HEK293 (cell line): Measurements from ENCODE around the gene ONECUT2.

Source experiments
- CTCF ChIA-PET: fragments of 350-600 bp; formaldehyde crosslinking; extraction: SDS; loops from one replicate; lab custom pipeline; 2021; ENCODE audit warnings: antibody characterized with exemption; lab: Yijun Ruan, JAX
- POLR2A ChIA-PET: fragments of 300-600 bp; formaldehyde crosslinking; extraction: SDS; loops from one replicate; lab custom pipeline; 2020; ENCODE audit warnings: antibody characterized with exemption, inconsistent platforms; lab: Yijun Ruan, JAX
- H3K27ac ChIP-seq: fragments of 200-500 bp; sonication (Bioruptor generic); 2 replicates; pipeline ENCODE4 v1.5.1; 2014; ENCODE audit warnings: low read depth, low read length, control low read depth, inconsistent platforms; ENCODE audit errors: extremely low read depth
- H3K36me3 ChIP-seq, 2 experiments: fragments of 200-500 bp in 1 of 2; sonication (Bioruptor generic) in 1 of 2; 1 replicate in 1 of 2; 2 replicates in 1 of 2; pipeline ENCODE4 v1.5.1; 2014 to 2017; ENCODE audit warnings: inconsistent platforms in 2 of 2, low read length in 2 of 2; ENCODE audit not compliant: control insufficient read depth in 2 of 2, insufficient read depth in 1 of 2
- H3K4me1 ChIP-seq: fragments of 200-500 bp; sonication (Bioruptor generic); 2 replicates; pipeline ENCODE4 v1.5.1; 2014; ENCODE audit warnings: mild to moderate bottlenecking, low read length, inconsistent platforms; ENCODE audit not compliant: control insufficient read depth, insufficient read depth
- H3K4me3 ChIP-seq: 2 replicates; pipeline ENCODE4 v1.5.1; 2011; ENCODE audit warnings: low read depth, mild to moderate bottlenecking, control low read depth, low read length, moderate library complexity
- H3K9me3 ChIP-seq: fragments of 200-500 bp; sonication (Bioruptor generic); 2 replicates; pipeline ENCODE4 v1.5.1; 2014; ENCODE audit warnings: low read depth, low read length, inconsistent platforms; ENCODE audit not compliant: control insufficient read depth, insufficient read depth
- BCL6B ChIP-seq: fragments of 450-650 bp; formaldehyde crosslinking; IDR thresholded peaks from 2 replicates; pipeline ENCODE4 v1.5.1; 2017; ENCODE audit warnings: missing biosample characterization, missing genetic modification characterization
- SP2 ChIP-seq: fragments of 450-650 bp; formaldehyde crosslinking; IDR thresholded peaks from 2 replicates; pipeline ENCODE4 v1.5.1; 2016; ENCODE audit warnings: missing biosample characterization, missing genetic modification characterization
- SP3 ChIP-seq: fragments of 450-650 bp; formaldehyde crosslinking; IDR thresholded peaks from 2 replicates; pipeline ENCODE4 v1.5.1; 2016; ENCODE audit warnings: missing biosample characterization, missing genetic modification characterization
- TSHZ1 ChIP-seq: fragments of 450-650 bp; formaldehyde crosslinking; IDR thresholded peaks from 2 replicates; pipeline ENCODE4 v1.5.1; 2016; ENCODE audit warnings: missing biosample characterization, missing genetic modification characterization, borderline replicate concordance
- ZBTB1 ChIP-seq: fragments of 450-650 bp; formaldehyde crosslinking; IDR thresholded peaks from 2 replicates; pipeline ENCODE4 v1.5.1; 2016; ENCODE audit warnings: missing biosample characterization, missing genetic modification characterization
- ZIC2 ChIP-seq: fragments of 450-650 bp; formaldehyde crosslinking; IDR thresholded peaks from 2 replicates; pipeline ENCODE4 v1.5.1; 2016; ENCODE audit warnings: missing biosample characterization, missing genetic modification characterization
- ZNF16 ChIP-seq: fragments of 450-650 bp; formaldehyde crosslinking; IDR thresholded peaks from 2 replicates; pipeline ENCODE4 v1.5.1; 2016; ENCODE audit warnings: low read depth, missing biosample characterization, missing genetic modification characterization
- ZNF18 ChIP-seq: fragments of 450-650 bp; formaldehyde crosslinking; IDR thresholded peaks from 2 replicates; pipeline ENCODE4 v1.5.1; 2016; ENCODE audit warnings: missing biosample characterization, missing genetic modification characterization
- ZNF211 ChIP-seq: fragments of 450-650 bp; formaldehyde crosslinking; IDR thresholded peaks from 2 replicates; pipeline ENCODE4 v1.5.1; 2016; ENCODE audit warnings: low read depth, missing biosample characterization, missing genetic modification characterization
- ZNF214 ChIP-seq: fragments of 450-650 bp; formaldehyde crosslinking; IDR thresholded peaks from 2 replicates; pipeline ENCODE4 v1.5.1; 2017; ENCODE audit warnings: missing biosample characterization, mild to moderate bottlenecking, missing genetic modification characterization, borderline replicate concordance
- ZNF24 ChIP-seq: fragments of 450-650 bp; formaldehyde crosslinking; IDR thresholded peaks from 2 replicates; pipeline ENCODE4 v1.5.1; 2016; ENCODE audit warnings: missing biosample characterization, missing genetic modification characterization
- ZNF26 ChIP-seq: fragments of 450-650 bp; formaldehyde crosslinking; IDR thresholded peaks from 2 replicates; pipeline ENCODE4 v1.5.1; 2016; ENCODE audit warnings: missing biosample characterization, missing genetic modification characterization
- ZNF266 ChIP-seq: fragments of 450-650 bp; formaldehyde crosslinking; IDR thresholded peaks from 2 replicates; pipeline ENCODE4 v1.5.1; 2016; ENCODE audit warnings: missing biosample characterization, missing genetic modification characterization, low read depth
- ZNF404 ChIP-seq: fragments of 450-650 bp; formaldehyde crosslinking; IDR thresholded peaks from 2 replicates; pipeline ENCODE4 v1.5.1; 2017; ENCODE audit warnings: missing biosample characterization, missing genetic modification characterization
- ZNF558 ChIP-seq: fragments of 450-650 bp; formaldehyde crosslinking; IDR thresholded peaks from 2 replicates; pipeline ENCODE4 v1.5.1; 2016; ENCODE audit warnings: missing biosample characterization, missing genetic modification characterization
- ZNF571 ChIP-seq: fragments of 450-650 bp; formaldehyde crosslinking; IDR thresholded peaks from 2 replicates; pipeline ENCODE4 v1.5.0; 2017; ENCODE audit warnings: missing biosample characterization, missing genetic modification characterization
- ZNF654 ChIP-seq: fragments of 450-650 bp; formaldehyde crosslinking; IDR thresholded peaks from 2 replicates; pipeline ENCODE4 v1.5.1; 2016; ENCODE audit warnings: low read depth, missing biosample characterization, missing genetic modification characterization
- ZNF677 ChIP-seq: fragments of 450-650 bp; IDR thresholded peaks from 2 replicates; pipeline ENCODE4 v1.5.0; 2018; ENCODE audit warnings: missing biosample characterization, mild to moderate bottlenecking, missing genetic modification characterization, moderate library complexity

The ONECUT2 gene

GRCh38 chr18:57523171-57523956 is 88.2 kb downstream of the ONECUT2 start:
- ChIA-PET CTCF (interaction anchor here (0.6 kb wide), 2 partner anchors 46 to 653 kb away, joined by 3 to 6 read pairs; no protein-coding TSS in a partner anchor), POLR2A (no interaction called here)
- TF ChIP-seq ZNF571 (tag by site-specific recombination) (no peak), SP3 (tag by site-specific recombination) (no peak), ZNF266 (tag by site-specific recombination) (no peak), ZNF18 (no peak), ZBTB1 (tag by site-specific recombination) (no peak), ZNF404 (no peak), ZNF214 (tag by site-specific recombination) (no peak), ZNF16 (tag by site-specific recombination) (no peak), BCL6B (tag by site-specific recombination) (no peak), SP2 (tag by site-specific recombination) (no peak), ZIC2 (no peak), ZNF558 (tag by site-specific recombination) (no peak), ZNF26 (tag by site-specific recombination) (no peak), ZNF211 (tag by site-specific recombination) (no peak), ZNF677 (tag by site-specific recombination) (no peak), ZNF24 (tag by site-specific recombination) (no peak), ZNF654 (no peak), TSHZ1 (tag by site-specific recombination) (no peak)
- TF ChIP-seq, all 188 proteins: peak for 0
- no peaks in the 10 kb centered on the region for H3K9me3 ChIP-seq
- no peaks in the 10 kb centered on the region for H3K36me3 ChIP-seq
- no peak overlapping the region for H3K27ac ChIP-seq
- no peak overlapping the region for H3K4me3 ChIP-seq
- H3K4me1 ChIP-seq, result no peaks in the 10 kb centered on the region
